Naive thymus-derived CD4-positive, alpha-beta T cell (primary cell): Measurements from ENCODE around the gene KRTAP5-3. TPM values are rescaled to one million over a fixed set of nuclear protein-coding genes. Genes with fewer than 3 reads are reported as not detected.
"Not testable (repeated sequence)": the region's sequence is repeated elsewhere in the genome, so short reads cannot be mapped to it uniquely, and the experiment has no call there.

Experiments used
- ATAC-seq: fragments of 150-1000 bp; cut with Tn5 transposase; 2 replicates; pipeline ENCODE4 v1.10.0; 2021; ENCODE audit warnings: mild to moderate bottlenecking, moderate library complexity
- CTCF ChIA-PET: fragments of 350-600 bp; sonication (Branson Sonifier 250); formaldehyde crosslinking; loops from one replicate; lab custom pipeline; 2021; ENCODE audit warnings: antibody characterized with exemption; lab: Charles Lee
- POLR2A ChIA-PET: fragments of 350-600 bp; sonication (Branson Sonifier 250); formaldehyde crosslinking; loops from one replicate; lab custom pipeline; 2021; ENCODE audit warnings: antibody characterized with exemption, inconsistent platforms; lab: Charles Lee
- DNase-seq, 9 donors: peaks; one replicate each; pipeline versions ENCODE4 v3.0.0 to v3.0.0-alpha.2; 2020 to 2022; ENCODE audit warnings: mixed read lengths in 1 of 9
- H3K27ac ChIP-seq: one replicate; pipeline ENCODE4 v1.7.0; 2013; ENCODE audit warnings: mild to moderate bottlenecking, low read depth, low read length, moderate library complexity
- H3K27me3 ChIP-seq, 2 donors: one replicate each; pipeline ENCODE4 v1.7.0; 2013; ENCODE audit warnings: low read length in 2 of 2, mild to moderate bottlenecking in 2 of 2, moderate library complexity in 2 of 2; ENCODE audit not compliant: control insufficient read depth in 2 of 2, insufficient read depth in 2 of 2
- H3K36me3 ChIP-seq, 3 experiments: 1 replicate in 2 of 3; 2 replicates in 1 of 3; pipeline ENCODE4 v1.7.0; 2013; ENCODE audit warnings: low read length in 3 of 3, mild to moderate bottlenecking in 3 of 3, moderate library complexity in 1 of 3; ENCODE audit not compliant: insufficient read depth in 3 of 3, control insufficient read depth in 2 of 3
- H3K4me1 ChIP-seq, 2 donors: one replicate each; pipeline ENCODE4 v1.7.0; 2013; ENCODE audit warnings: low read length in 2 of 2, mild to moderate bottlenecking in 2 of 2, moderate library complexity in 1 of 2; ENCODE audit not compliant: control insufficient read depth in 2 of 2, insufficient read depth in 2 of 2
- H3K4me3 ChIP-seq: 2 replicates; pipeline ENCODE4 v1.7.0; 2013; ENCODE audit warnings: mild to moderate bottlenecking, low read length
- H3K9me3 ChIP-seq, 3 experiments: 1 replicate in 2 of 3; 2 replicates in 1 of 3; pipeline ENCODE4 v1.7.0; 2013; ENCODE audit warnings: low read length in 3 of 3; ENCODE audit not compliant: control insufficient read depth in 2 of 3
- H3K27ac Mint-ChIP-seq, 9 donors: one replicate each; pipeline ENCODE4 v1.8.0; 2020 to 2022; ENCODE audit warnings: mixed read lengths in 9 of 9, mild to moderate bottlenecking in 8 of 9, moderate library complexity in 5 of 9, inconsistent platforms in 2 of 9
- H3K27me3 Mint-ChIP-seq, 5 donors: one replicate each; pipeline ENCODE4 v1.8.0; 2021 to 2022; ENCODE audit warnings: mixed read lengths in 5 of 5, mild to moderate bottlenecking in 1 of 5
- H3K36me3 Mint-ChIP-seq, 5 donors: one replicate each; pipeline ENCODE4 v1.8.0; 2020 to 2022; ENCODE audit warnings: mixed read lengths in 5 of 5, mild to moderate bottlenecking in 3 of 5, inconsistent platforms in 1 of 5
- H3K4me1 Mint-ChIP-seq, 7 donors: one replicate each; pipeline ENCODE4 v1.8.0; 2020 to 2022; ENCODE audit warnings: mixed read lengths in 7 of 7, mild to moderate bottlenecking in 3 of 7, inconsistent platforms in 1 of 7
- H3K4me3 Mint-ChIP-seq, 10 donors: one replicate each; pipeline ENCODE4 v1.8.0; 2020 to 2022; ENCODE audit warnings: mild to moderate bottlenecking in 10 of 10, mixed read lengths in 10 of 10, moderate library complexity in 6 of 10, inconsistent platforms in 2 of 10
- H3K9me3 Mint-ChIP-seq, 11 donors: one replicate each; pipeline ENCODE4 v1.8.0; 2020 to 2022; ENCODE audit warnings: mixed read lengths in 11 of 11, mild to moderate bottlenecking in 4 of 11, inconsistent platforms in 1 of 11, moderate library complexity in 1 of 11
- intact Hi-C, 2 donors: fragments of 100-400 bp; cut with micrococcal nuclease; formaldehyde crosslinking; loops; one replicate each; pipeline ENCODE4 v1.15.1; 2023
- polyA plus RNA-seq, 2 donors: library from polyadenylated mRNA; unstranded; fragments of 300-500 nt; fragmentation: Illumina TruSeq; gene quantifications; one replicate each; pipeline ENCODE4 v1.2.3, GENCODE V29; 2021
- total RNA-seq, 6 experiments: library from RNA in 5 of 6; stranded (reverse) in 5 of 6; gene quantifications; 1 replicate in 5 of 6; 2 replicates in 1 of 6; pipeline ENCODE4 v1.2.3 and lab custom pipeline; 2021 to 2026

Gene KRTAP5-3
- total and polyA plus RNA-seq, 7 experiments from 2014 or later, result not detected

DNA sequence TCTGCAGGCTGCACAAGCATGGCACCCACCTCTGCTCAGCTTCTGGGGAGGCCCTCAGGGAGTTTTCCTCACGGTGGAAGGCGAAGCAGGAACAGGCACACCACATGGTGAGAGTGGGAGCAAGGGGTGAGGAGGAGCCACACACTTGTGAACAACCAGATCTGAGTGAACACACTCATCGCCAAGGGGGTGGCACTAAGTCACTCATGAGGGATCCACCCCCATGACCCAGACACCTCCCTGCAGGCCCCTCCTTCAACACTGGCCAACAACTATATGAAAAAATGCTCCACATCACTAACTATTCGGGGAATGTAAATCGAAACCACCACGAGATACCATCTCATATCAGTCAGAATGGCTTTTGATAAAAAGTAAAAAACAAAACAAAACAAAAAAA is 9.4 kb downstream of the KRTAP5-3 start:
- POLR2A ChIA-PET, result no interaction called here
- no peak for ATAC-seq
- H3K9me3 ChIP-seq, result no peaks in the 10 kb centered on the region
- H3K27me3 ChIP-seq, result no peaks in the 10 kb centered on the region
- H3K4me3 ChIP-seq, result no peak overlapping the region
- H3K36me3 ChIP-seq, result no peaks in the 10 kb centered on the region
- Mint-ChIP-seq H3K4me1 (peaks cover 5 to 14% (median 8%) of the 10 kb centered on the region in 7 donors), H3K4me3 (no peak overlapping the region), H3K9me3 (no peaks in the 10 kb centered on the region), H3K27ac (no peak overlapping the region), H3K27me3 (peaks cover 46 to 80% (median 57%) of the 10 kb centered on the region in 5 donors), H3K36me3 (no peaks in the 10 kb centered on the region)
- peaks cover 0 to 5% of the 10 kb centered on the region in 2 donors for H3K4me1 ChIP-seq
- DNase-seq, result no peak
- H3K27ac ChIP-seq, result no peak overlapping the region
- intact Hi-C loops, result no loop called here
- CTCF ChIA-PET, result interaction anchor here (0.9 kb wide), 1 partner anchor 24 kb away, joined by 3 read pairs; no protein-coding TSS in a partner anchor

DNA sequence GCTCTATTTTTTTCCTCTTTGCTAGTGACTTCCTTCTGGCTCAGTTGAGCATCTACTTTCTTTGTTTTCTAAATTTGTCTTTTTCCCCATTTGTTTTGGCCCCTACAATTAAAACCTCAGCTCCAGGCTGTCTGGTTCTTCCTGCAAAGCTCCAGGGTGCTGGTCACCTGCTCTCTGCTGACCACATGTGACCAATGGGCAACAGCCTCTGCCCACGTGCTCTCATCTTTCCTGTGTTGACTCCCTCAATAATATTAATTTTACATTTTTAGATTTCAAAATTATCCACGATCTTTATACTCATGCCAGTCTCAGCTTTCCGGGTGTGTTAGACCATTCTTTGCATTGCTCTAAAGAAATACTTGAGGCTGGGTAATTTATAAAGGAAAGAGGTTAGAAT is 9.9 kb downstream of the KRTAP5-3 start:
- H3K9me3 ChIP-seq, DNase-seq, ATAC-seq, H3K4me1 ChIP-seq, H3K4me3 Mint-ChIP-seq, H3K4me3 ChIP-seq, H3K36me3 ChIP-seq, H3K27me3 ChIP-seq, H3K36me3 Mint-ChIP-seq, H3K9me3 Mint-ChIP-seq, POLR2A ChIA-PET, intact Hi-C loops, H3K27ac ChIP-seq: not testable (repeated sequence)
- Mint-ChIP-seq H3K4me1 (peaks cover 5 to 14% (median 8%) of the 10 kb centered on the region in 7 donors), H3K27me3 (peaks cover 46 to 77% (median 57%) of the 10 kb centered on the region in 5 donors), H3K27ac (peak overlapping the region in 1 of 9 donors; percentile 28)
- CTCF ChIA-PET, result interaction anchor here (0.6 to 0.9 kb wide), 3 partner anchors 9 to 26 kb away, joined by 3 to 5 read pairs (median 3); partner anchors contain the start of gene DUSP8

- peaks cover 5 to 14% (median 8%) of the 10 kb centered on the region in 7 donors for H3K4me1 Mint-ChIP-seq
- Histone ChIP-seq H3K36me3 (no peaks in the 10 kb centered on the region), H3K4me1 (peaks cover 0 to 5% of the 10 kb centered on the region in 2 donors), H3K27ac (no peak within 1 kb of the TSS), H3K4me3 (no peak within 1 kb of the TSS), H3K27me3 (no peaks in the 10 kb centered on the region), H3K9me3 (no peaks in the 10 kb centered on the region)
- H3K27ac Mint-ChIP-seq, result peak within 1 kb of the TSS in 1 of 9 donors; percentile 28
- ATAC-seq, result no peak
- H3K4me3 Mint-ChIP-seq, result no peak within 1 kb of the TSS
- H3K27me3 Mint-ChIP-seq, result peaks cover 44 to 77% (median 53%) of the 10 kb centered on the region in 5 donors
- H3K36me3 Mint-ChIP-seq, result no peaks in the 10 kb centered on the region
- CTCF ChIA-PET, result interaction anchor here (0.6 to 0.9 kb wide), 4 partner anchors 9 to 513 kb away, joined by 3 to 5 read pairs (median 4); partner anchors contain the start of gene DUSP8
- intact Hi-C loops, result no loop called here
- DNase-seq, result no peak
- POLR2A ChIA-PET, result no interaction called here
- H3K9me3 Mint-ChIP-seq, result no peaks in the 10 kb centered on the region
Measured at GRCh38 chr11:1597994-1598380, 10.3 kb downstream of the KRTAP5-3 start, which contains the start of gene KRTAP5-2. Gene KRTAP5-2 (minus strand): TSS chr11:1598294. CDS start chr11:1598250, 44 bp downstream.

GRCh38 chr11:1597331-1597993 is 10.8 kb downstream of the KRTAP5-3 start:
- POLR2A ChIA-PET, result no interaction called here
- Mint-ChIP-seq H3K36me3 (no peaks in the 10 kb centered on the region), H3K27ac (no peak overlapping the region), H3K27me3 (peaks cover 42 to 79% (median 52%) of the 10 kb centered on the region in 5 donors), H3K4me3 (no peak overlapping the region), H3K4me1 (peaks cover 5 to 14% (median 8%) of the 10 kb centered on the region in 7 donors), H3K9me3 (no peaks in the 10 kb centered on the region)
- CTCF ChIA-PET, result interaction anchor here (0.6 to 0.9 kb wide), 3 partner anchors 11 to 512 kb away, joined by 3 to 4 read pairs (median 3); partner anchors contain the start of gene DUSP8
- H3K27ac ChIP-seq, result no peak overlapping the region
- no peak overlapping the region for H3K4me3 ChIP-seq
- H3K36me3 ChIP-seq, result no peaks in the 10 kb centered on the region
- DNase-seq, result no peak
- no peaks in the 10 kb centered on the region for H3K27me3 ChIP-seq
- no peaks in the 10 kb centered on the region for H3K9me3 ChIP-seq
- H3K4me1 ChIP-seq, result peaks cover 0 to 5% of the 10 kb centered on the region in 2 donors
- ATAC-seq, result no peak
- intact Hi-C loops, result no loop called here

- H3K4me1 ChIP-seq, H3K9me3 ChIP-seq, H3K36me3 ChIP-seq, H3K36me3 Mint-ChIP-seq, H3K27ac ChIP-seq, H3K27ac Mint-ChIP-seq, DNase-seq, intact Hi-C loops, H3K4me3 Mint-ChIP-seq, H3K27me3 ChIP-seq, H3K9me3 Mint-ChIP-seq, ATAC-seq, H3K4me3 ChIP-seq: not testable (repeated sequence)
- ChIA-PET CTCF (interaction anchor here (0.7 to 0.9 kb wide), 2 partner anchors 9 to 10 kb away, joined by 3 read pairs; no protein-coding TSS in a partner anchor), POLR2A (interaction anchor here (0.8 kb wide), 1 partner anchor 12 kb away, joined by 4 read pairs; no protein-coding TSS in a partner anchor)
- peaks cover 36 to 77% (median 47%) of the 10 kb centered on the region in 5 donors for H3K27me3 Mint-ChIP-seq
- H3K4me1 Mint-ChIP-seq, result peaks cover 5 to 14% (median 8%) of the 10 kb centered on the region in 7 donors
Measured at GRCh38 chr11:1596576-1597121, 11.6 kb downstream of the KRTAP5-3 start.

- not testable (repeated sequence) for H3K27ac Mint-ChIP-seq
Measured at GRCh38 chr11:1595994-1596575, 12.2 kb downstream of the KRTAP5-3 start.

More at GRCh38 chr11:1595994-1596575, 12.2 kb downstream of the KRTAP5-3 start:
- H3K4me3 ChIP-seq, H3K27ac ChIP-seq, H3K27me3 ChIP-seq, H3K4me1 ChIP-seq, ATAC-seq, H3K4me3 Mint-ChIP-seq, H3K9me3 ChIP-seq, H3K9me3 Mint-ChIP-seq, H3K36me3 ChIP-seq, DNase-seq, H3K36me3 Mint-ChIP-seq: not testable (repeated sequence)
- intact Hi-C loops, result loop anchor here in 1 of 2 donors (1.0 kb wide), 1 partner anchor 33 kb away; the partner anchor contains the start of gene KRTAP5-5
- CTCF ChIA-PET, result interaction anchor here (0.7 to 1.4 kb wide), 3 partner anchors 10 to 21 kb away, joined by 3 to 6 read pairs (median 4); no protein-coding TSS in a partner anchor
- POLR2A ChIA-PET, result interaction anchor here (0.8 kb wide), 1 partner anchor 12 kb away, joined by 4 read pairs; no protein-coding TSS in a partner anchor
- Mint-ChIP-seq H3K4me1 (peaks cover 5 to 14% (median 8%) of the 10 kb centered on the region in 7 donors), H3K27me3 (peaks cover 34 to 74% (median 45%) of the 10 kb centered on the region in 5 donors)
